HepG2 (cell line): ENCODE results near the gene GSAP.

Experiments used
- ATRX ChIP-seq: sonication (generic); formaldehyde crosslinking; IDR thresholded peaks from 2 replicates; pipeline ENCODE4 v1.4.0; 2020; ENCODE audit warnings: missing genetic modification reagents, borderline replicate concordance
- EZH2 ChIP-seq: conservative IDR thresholded peaks from 2 replicates; pipeline ENCODE4 v1.6.1; 2012; ENCODE audit warnings: mild to moderate bottlenecking, low read depth, low read length, moderate library complexity
- NFKBIZ ChIP-seq: IDR thresholded peaks from 2 replicates; pipeline ENCODE4 v1.6.1; 2018; ENCODE audit warnings: missing genetic modification reagents, missing compliant biosample characterization
- RBAK ChIP-seq: sonication (generic); formaldehyde crosslinking; IDR thresholded peaks from 2 replicates; pipeline ENCODE4 v1.5.1; 2020; ENCODE audit warnings: mild to moderate bottlenecking, missing genetic modification reagents
- ZFP36 ChIP-seq: fragments of 150-350 bp; IDR thresholded peaks from 2 replicates; pipeline ENCODE4 v1.6.1; 2018; ENCODE audit warnings: borderline replicate concordance, low read length, low read depth; ENCODE audit not compliant: partially characterized antibody

- TF ChIP-seq ATRX (CRISPR knock-in tag), result no peak
- TF ChIP-seq EZH2, result no peak
- no peak for TF ChIP-seq NFKBIZ (CRISPR knock-in tag)
- no peak for TF ChIP-seq RBAK (CRISPR knock-in tag)
- TF ChIP-seq ZFP36, result no peak
Measured at GRCh38 chr7:77370606-77371005, 45.5 kb downstream of the GSAP start.
